HG03558 (cell line): Measurements from ENCODE around the gene GPR84.
"Not testable (repeated sequence)": the region's sequence is repeated elsewhere in the genome, so short reads cannot be mapped to it uniquely, and the experiment has no call there.

Source experiments
- ATAC-seq: cut with Tn5 transposase; IDR thresholded peaks from one replicate; pipeline ENCODE4 v1.9.1; 2021; ENCODE audit warnings: moderate number of reproducible peaks; ENCODE audit not compliant: unreplicated experiment; ENCODE audit errors: extremely low read depth

GPR84 gene

GRCh38 chr12:54330442-54330841 is 33.8 kb downstream of the GPR84 start:
- no peak for ATAC-seq

DNA sequence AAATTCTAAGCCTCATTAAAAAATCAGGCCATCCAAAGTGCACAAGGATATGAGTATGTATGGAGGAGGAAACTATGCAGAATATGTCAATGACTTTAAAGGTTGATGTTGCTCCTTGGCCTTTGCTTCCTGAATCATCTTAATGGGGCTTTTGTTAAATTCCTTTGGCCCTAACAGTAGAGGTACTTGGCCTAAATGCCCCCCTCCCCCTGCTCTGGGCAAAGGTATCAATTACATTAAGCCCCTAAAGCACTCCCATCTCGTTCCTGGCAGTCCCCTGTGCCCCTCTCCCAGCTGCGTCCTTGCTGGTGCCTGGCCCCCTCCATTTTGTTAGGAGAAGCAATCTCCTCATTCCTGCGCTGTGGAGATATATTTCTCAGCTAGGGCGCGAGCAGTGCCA is 34.5 kb downstream of the GPR84 start:
- ATAC-seq = no peak

- no peak for ATAC-seq
Observed at GRCh38 chr12:54328595-54329337, 35.5 kb downstream of the GPR84 start.

GRCh38 chr12:54325442-54326109 is 38.7 kb downstream of the GPR84 start:
- ATAC-seq = not testable (repeated sequence)

GRCh38 chr12:54324617-54325441 is 39.5 kb downstream of the GPR84 start, which contains the start of gene COPZ1:
Gene COPZ1, plus strand, starts transcription at chr12:54325131. Its CDS starts 33 bp downstream, at chr12:54325164.
- ATAC-seq = peak; percentile 95

- ATAC-seq = no peak
Observed at GRCh38 chr12:54321363-54321762, 42.9 kb downstream of the GPR84 start.
